Esophagus squamous epithelium (tissue), 4 donors: ENCODE measurements around the gene SCMH1.

Source experiments
- POLR2A ChIP-seq, 4 donors: fragments of 450-650 bp; IDR thresholded peaks; one replicate each; pipeline ENCODE4 v1.6.1; 2017; ENCODE audit warnings: antibody characterized with exemption in 4 of 4, mild to moderate bottlenecking in 4 of 4, moderate library complexity in 3 of 4
- TF ChIP-seq, protein P1 (sequence below), 6 experiments: fragments of 450-650 bp in 4 of 6; fragments of 200-600 bp in 2 of 6; sonication (generic) in 2 of 6; IDR thresholded peaks; one replicate each; pipeline ENCODE4 v1.5.1; 2016 to 2019; ENCODE audit warnings: antibody characterized with exemption in 6 of 6, mild to moderate bottlenecking in 4 of 6, moderate library complexity in 4 of 6

- TF ChIP-seq, protein P1, sequence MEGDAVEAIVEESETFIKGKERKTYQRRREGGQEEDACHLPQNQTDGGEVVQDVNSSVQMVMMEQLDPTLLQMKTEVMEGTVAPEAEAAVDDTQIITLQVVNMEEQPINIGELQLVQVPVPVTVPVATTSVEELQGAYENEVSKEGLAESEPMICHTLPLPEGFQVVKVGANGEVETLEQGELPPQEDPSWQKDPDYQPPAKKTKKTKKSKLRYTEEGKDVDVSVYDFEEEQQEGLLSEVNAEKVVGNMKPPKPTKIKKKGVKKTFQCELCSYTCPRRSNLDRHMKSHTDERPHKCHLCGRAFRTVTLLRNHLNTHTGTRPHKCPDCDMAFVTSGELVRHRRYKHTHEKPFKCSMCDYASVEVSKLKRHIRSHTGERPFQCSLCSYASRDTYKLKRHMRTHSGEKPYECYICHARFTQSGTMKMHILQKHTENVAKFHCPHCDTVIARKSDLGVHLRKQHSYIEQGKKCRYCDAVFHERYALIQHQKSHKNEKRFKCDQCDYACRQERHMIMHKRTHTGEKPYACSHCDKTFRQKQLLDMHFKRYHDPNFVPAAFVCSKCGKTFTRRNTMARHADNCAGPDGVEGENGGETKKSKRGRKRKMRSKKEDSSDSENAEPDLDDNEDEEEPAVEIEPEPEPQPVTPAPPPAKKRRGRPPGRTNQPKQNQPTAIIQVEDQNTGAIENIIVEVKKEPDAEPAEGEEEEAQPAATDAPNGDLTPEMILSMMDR (IDR thresholded peaks at IDR 0.05), result peak in 1 of 6 experiments; percentile 12
- TF ChIP-seq POLR2A (IDR thresholded peaks at IDR 0.05), result peak in 2 of 4 donors; percentile 60 to 63
These were observed 262.7 kb downstream of the SCMH1 start, which contains the start of gene CTPS1 for GRCh38 chr1:40979241-40980067.
